HepG2 (cell line): ENCODE data around the gene L3MBTL4. TPM values are rescaled to one million over a fixed set of nuclear protein-coding genes. Genes with fewer than 3 reads are reported as not detected.

Experiments
- EHMT2 ChIP-seq: fragments of 200-600 bp; sonication (generic); IDR thresholded peaks from 2 replicates; pipeline ENCODE4 v1.7.0; 2017; ENCODE audit warnings: antibody characterized with exemption, low read depth, low read length, borderline replicate concordance
- ELF4 ChIP-seq: sonication (generic); formaldehyde crosslinking; IDR thresholded peaks from 2 replicates; pipeline ENCODE4 v1.5.0; 2020; ENCODE audit warnings: missing genetic modification reagents, mild to moderate bottlenecking, moderate library complexity, borderline replicate concordance
- FOXA1 ChIP-seq, 2 experiments: fragments of 450-650 bp in 1 of 2; sonication (generic) in 1 of 2; formaldehyde crosslinking in 1 of 2; IDR thresholded peaks; 2 replicates each; pipeline versions ENCODE4 v1.4.0 to v1.6.1; 2016 to 2020; ENCODE audit warnings: missing genetic modification reagents in 1 of 2
- FOXJ3 ChIP-seq: sonication (generic); formaldehyde crosslinking; IDR thresholded peaks from 2 replicates; pipeline ENCODE4 v1.4.0; 2020; ENCODE audit warnings: missing genetic modification reagents, mild to moderate bottlenecking, borderline replicate concordance
- FOXM1 ChIP-seq: sonication (generic); formaldehyde crosslinking; IDR thresholded peaks from 2 replicates; pipeline ENCODE4 v1.5.0; 2020; ENCODE audit warnings: missing genetic modification reagents
- HOXA5 ChIP-seq: sonication (generic); formaldehyde crosslinking; IDR thresholded peaks from 2 replicates; pipeline ENCODE4 v1.4.0; 2020; ENCODE audit warnings: missing genetic modification reagents
- KDM6A ChIP-seq: IDR thresholded peaks from 2 replicates; pipeline ENCODE4 v1.6.1; 2016; ENCODE audit warnings: low read depth
- LCORL ChIP-seq, 2 experiments: fragments of 450-650 bp in 1 of 2; sonication (generic) in 1 of 2; formaldehyde crosslinking in 1 of 2; IDR thresholded peaks; 2 replicates each; pipeline versions ENCODE4 v1.5.0 to v1.6.1; 2017 to 2020; ENCODE audit warnings: antibody characterized with exemption in 1 of 2, missing genetic modification reagents in 1 of 2
- MLLT10 ChIP-seq: sonication (generic); formaldehyde crosslinking; IDR thresholded peaks from 2 replicates; pipeline ENCODE4 v1.4.0; 2020; ENCODE audit warnings: missing genetic modification reagents
- NCOR1 ChIP-seq: fragments of 200-600 bp; sonication (generic); IDR thresholded peaks from 2 replicates; pipeline ENCODE4 v1.7.0; 2017; ENCODE audit warnings: antibody characterized with exemption, low read length, borderline replicate concordance
- PCBP2 ChIP-seq: fragments of 200-400 bp; formaldehyde crosslinking; optimal IDR thresholded peaks from 2 replicates; pipeline ENCODE3; 2018; ENCODE audit warnings: low read length, low read depth; ENCODE audit not compliant: poor library complexity, severe bottlenecking
- PHB2 ChIP-seq: fragments of 450-650 bp; IDR thresholded peaks from 2 replicates; pipeline ENCODE4 v1.6.1; 2018; ENCODE audit not compliant: partially characterized antibody
- RELA ChIP-seq: sonication (generic); formaldehyde crosslinking; IDR thresholded peaks from 2 replicates; pipeline ENCODE4 v1.4.0; 2020; ENCODE audit warnings: missing genetic modification reagents
- RORA ChIP-seq: sonication (generic); formaldehyde crosslinking; IDR thresholded peaks from 2 replicates; pipeline ENCODE4 v1.5.0; 2020; ENCODE audit warnings: mild to moderate bottlenecking, missing genetic modification reagents, moderate library complexity
- SRSF1 ChIP-seq: fragments of 200-400 bp; formaldehyde crosslinking; optimal IDR thresholded peaks from 2 replicates; pipeline ENCODE3; 2017; ENCODE audit warnings: mild to moderate bottlenecking, low read depth, low read length, moderate library complexity
- TBP ChIP-seq: sonication (generic); formaldehyde crosslinking; IDR thresholded peaks from 2 replicates; pipeline ENCODE4 v1.5.0; 2020; ENCODE audit warnings: missing genetic modification reagents
- ZBTB38 ChIP-seq: sonication (generic); formaldehyde crosslinking; IDR thresholded peaks from 2 replicates; pipeline ENCODE4 v1.5.1; 2020; ENCODE audit warnings: mild to moderate bottlenecking, missing genetic modification reagents
- ZC3H4 ChIP-seq: sonication (generic); formaldehyde crosslinking; IDR thresholded peaks from 2 replicates; pipeline ENCODE4 v1.4.0; 2020; ENCODE audit warnings: missing genetic modification reagents, borderline replicate concordance
- ZFAT ChIP-seq: sonication (generic); formaldehyde crosslinking; conservative IDR thresholded peaks from 2 replicates; pipeline ENCODE4 v1.8.1; 2023; ENCODE audit warnings: missing genetic modification reagents, inconsistent platforms
- ZMAT3 ChIP-seq: sonication (generic); formaldehyde crosslinking; conservative IDR thresholded peaks from 2 replicates; pipeline ENCODE4 v1.7.0; 2021; ENCODE audit warnings: missing genetic modification reagents
- ZNF317 ChIP-seq: sonication (generic); formaldehyde crosslinking; IDR thresholded peaks from 2 replicates; pipeline ENCODE4 v1.5.0; 2020; ENCODE audit warnings: mild to moderate bottlenecking, missing genetic modification reagents
- ZNF652 ChIP-seq: IDR thresholded peaks from 2 replicates; pipeline ENCODE4 v1.6.1; 2016; ENCODE audit warnings: low read depth, borderline replicate concordance
- ZNF781 ChIP-seq: sonication (generic); formaldehyde crosslinking; IDR thresholded peaks from 2 replicates; pipeline ENCODE4 v1.5.1; 2020; ENCODE audit warnings: borderline replicate concordance, mild to moderate bottlenecking, missing genetic modification reagents; ENCODE audit errors: not compliant biosample characterization
- polyA plus RNA-seq, 8 experiments: library from polyadenylated mRNA; depleted of rRNA in 3 of 8; stranded (reverse) in 7 of 8; unstranded in 1 of 8; fragments of >200 nt; fragmentation: Illumina TruSeq in 4 of 8; extraction: Trizol in 4 of 8; gene quantifications; 2 replicates each; pipeline versions ENCODE4 v1.2.1 to v1.2.3, GENCODE V29; 2011 to 2016; ENCODE audit warnings: low read depth in 4 of 8, missing spikeins in 1 of 8, mixed read lengths in 1 of 8; ENCODE audit not compliant: insufficient read depth in 1 of 8
- total RNA-seq, 5 experiments: library from RNA; depleted of rRNA; stranded (reverse); fragments of >200 nt; fragmentation: Illumina TruSeq; extraction: Trizol; gene quantifications; 2 replicates each; pipeline ENCODE4 v1.2.3, GENCODE V29; 2016; ENCODE audit warnings: low read depth in 1 of 5
- TF ChIP-seq, protein P1 (sequence below): IDR thresholded peaks from 2 replicates; pipeline ENCODE4 v1.6.1; 2016; ENCODE audit warnings: missing compliant biosample characterization, missing genetic modification reagents, borderline replicate concordance
- TF ChIP-seq, protein P2 (sequence below): IDR thresholded peaks from 2 replicates; pipeline ENCODE4 v1.6.1; 2016; ENCODE audit warnings: missing compliant biosample characterization, missing genetic modification reagents, borderline replicate concordance
- TF ChIP-seq, protein P3 (sequence below): sonication (generic); formaldehyde crosslinking; IDR thresholded peaks from 2 replicates; pipeline ENCODE4 v1.4.0; 2020; ENCODE audit warnings: low read depth, mild to moderate bottlenecking, missing genetic modification reagents
- TF ChIP-seq, protein P4 (sequence below): sonication (generic); formaldehyde crosslinking; conservative IDR thresholded peaks from 2 replicates; pipeline ENCODE4 v1.5.0; 2020; ENCODE audit warnings: missing genetic modification reagents

L3MBTL4 gene
- total and polyA plus RNA-seq, 2 of the 13 experiments (the other 11 are each of a cell fraction or from before 2014, with no cell fraction given): 10.8 to 13.3 TPM

DNA sequence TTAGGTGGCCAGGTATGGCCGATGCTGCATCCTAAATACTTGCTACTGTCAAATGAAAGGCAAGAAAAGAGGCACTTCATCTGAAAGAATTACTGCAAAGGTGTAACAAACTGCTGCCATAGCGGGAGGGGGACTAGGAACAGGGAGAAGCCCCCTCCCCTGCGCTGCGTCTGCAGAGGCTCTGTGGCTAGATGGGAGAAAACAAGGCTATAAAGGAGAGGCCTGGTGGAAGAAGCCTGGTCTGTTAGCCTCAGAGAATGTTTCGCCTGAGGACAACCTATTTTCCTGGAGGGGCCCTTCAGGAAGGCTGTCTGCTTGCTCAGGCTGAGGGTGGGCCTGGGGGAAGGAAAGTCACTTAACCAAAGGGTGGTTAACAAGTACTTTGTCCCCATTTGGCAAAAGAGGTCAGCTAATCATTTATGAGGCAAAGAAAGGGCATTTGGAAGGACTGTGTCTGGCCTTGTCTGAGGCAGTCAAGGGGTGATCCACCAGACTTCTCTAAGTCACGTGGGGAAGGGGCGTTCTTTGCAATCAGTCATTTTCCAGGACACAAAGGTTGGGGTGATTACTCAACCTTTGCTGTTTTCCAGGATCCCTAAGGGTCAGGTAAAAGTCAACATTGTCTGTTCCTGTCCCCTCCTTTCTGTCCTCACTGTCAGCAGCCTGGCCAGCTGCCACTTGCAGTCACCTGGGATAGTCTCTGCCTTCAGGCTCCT is 416.4 kb downstream of the L3MBTL4 start (continued):
- TF ChIP-seq LCORL (IDR thresholded peaks at IDR 0.05) (no peak), LCORL (CRISPR knock-in tag; IDR thresholded peaks at IDR 0.05) (peak; percentile 43; the same call in 1 of the 2 replicates), ELF4 (no peak), NCOR1 (peak; percentile 78), FOXJ3 (peak; percentile 54; the same call in 1 of the 2 replicates), ZNF652 (CRISPR knock-in tag) (no peak), PHB2 (no peak), ZNF781 (no peak), ZBTB38 (CRISPR knock-in tag) (no peak), ZFAT (no peak), FOXM1 (CRISPR knock-in tag) (no peak), TBP (CRISPR knock-in tag) (no peak), RORA (CRISPR knock-in tag) (no peak), ZNF317 (CRISPR knock-in tag) (no peak), EHMT2 (no peak), HOXA5 (no peak), FOXA1 (IDR thresholded peaks at IDR 0.05) (no peak), FOXA1 (CRISPR knock-in tag; IDR thresholded peaks at IDR 0.05) (peak; percentile 79), ZMAT3 (CRISPR knock-in tag) (no peak), RELA (no peak), ZC3H4 (no peak), KDM6A (CRISPR knock-in tag) (no peak), SRSF1 (no peak), MLLT10 (CRISPR knock-in tag) (no peak), PCBP2 (no peak)
- TF ChIP-seq, protein P1, sequence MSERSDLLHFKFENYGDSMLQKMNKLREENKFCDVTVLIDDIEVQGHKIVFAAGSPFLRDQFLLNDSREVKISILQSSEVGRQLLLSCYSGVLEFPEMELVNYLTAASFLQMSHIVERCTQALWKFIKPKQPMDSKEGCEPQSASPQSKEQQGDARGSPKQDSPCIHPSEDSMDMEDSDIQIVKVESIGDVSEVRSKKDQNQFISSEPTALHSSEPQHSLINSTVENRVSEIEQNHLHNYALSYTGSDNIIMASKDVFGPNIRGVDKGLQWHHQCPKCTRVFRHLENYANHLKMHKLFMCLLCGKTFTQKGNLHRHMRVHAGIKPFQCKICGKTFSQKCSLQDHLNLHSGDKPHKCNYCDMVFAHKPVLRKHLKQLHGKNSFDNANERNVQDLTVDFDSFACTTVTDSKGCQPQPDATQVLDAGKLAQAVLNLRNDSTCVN: no peak
- TF ChIP-seq, protein P2, sequence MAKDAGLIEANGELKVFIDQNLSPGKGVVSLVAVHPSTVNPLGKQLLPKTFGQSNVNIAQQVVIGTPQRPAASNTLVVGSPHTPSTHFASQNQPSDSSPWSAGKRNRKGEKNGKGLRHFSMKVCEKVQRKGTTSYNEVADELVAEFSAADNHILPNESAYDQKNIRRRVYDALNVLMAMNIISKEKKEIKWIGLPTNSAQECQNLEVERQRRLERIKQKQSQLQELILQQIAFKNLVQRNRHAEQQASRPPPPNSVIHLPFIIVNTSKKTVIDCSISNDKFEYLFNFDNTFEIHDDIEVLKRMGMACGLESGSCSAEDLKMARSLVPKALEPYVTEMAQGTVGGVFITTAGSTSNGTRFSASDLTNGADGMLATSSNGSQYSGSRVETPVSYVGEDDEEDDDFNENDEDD: no peak
- TF ChIP-seq, protein P3, sequence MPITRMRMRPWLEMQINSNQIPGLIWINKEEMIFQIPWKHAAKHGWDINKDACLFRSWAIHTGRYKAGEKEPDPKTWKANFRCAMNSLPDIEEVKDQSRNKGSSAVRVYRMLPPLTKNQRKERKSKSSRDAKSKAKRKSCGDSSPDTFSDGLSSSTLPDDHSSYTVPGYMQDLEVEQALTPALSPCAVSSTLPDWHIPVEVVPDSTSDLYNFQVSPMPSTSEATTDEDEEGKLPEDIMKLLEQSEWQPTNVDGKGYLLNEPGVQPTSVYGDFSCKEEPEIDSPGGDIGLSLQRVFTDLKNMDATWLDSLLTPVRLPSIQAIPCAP (CRISPR knock-in tag): no peak
- TF ChIP-seq, protein P4, sequence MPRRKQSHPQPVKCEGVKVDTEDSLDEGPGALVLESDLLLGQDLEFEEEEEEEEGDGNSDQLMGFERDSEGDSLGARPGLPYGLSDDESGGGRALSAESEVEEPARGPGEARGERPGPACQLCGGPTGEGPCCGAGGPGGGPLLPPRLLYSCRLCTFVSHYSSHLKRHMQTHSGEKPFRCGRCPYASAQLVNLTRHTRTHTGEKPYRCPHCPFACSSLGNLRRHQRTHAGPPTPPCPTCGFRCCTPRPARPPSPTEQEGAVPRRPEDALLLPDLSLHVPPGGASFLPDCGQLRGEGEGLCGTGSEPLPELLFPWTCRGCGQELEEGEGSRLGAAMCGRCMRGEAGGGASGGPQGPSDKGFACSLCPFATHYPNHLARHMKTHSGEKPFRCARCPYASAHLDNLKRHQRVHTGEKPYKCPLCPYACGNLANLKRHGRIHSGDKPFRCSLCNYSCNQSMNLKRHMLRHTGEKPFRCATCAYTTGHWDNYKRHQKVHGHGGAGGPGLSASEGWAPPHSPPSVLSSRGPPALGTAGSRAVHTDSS (CRISPR knock-in tag): no peak
